ENCODE results near the gene DMD. TPM values are rescaled to one million over a fixed set of nuclear protein-coding genes. Genes with fewer than 3 reads are reported as not detected.
"Not testable (repeated sequence)": the region's sequence is repeated elsewhere in the genome, so short reads cannot be mapped to it uniquely, and the experiment has no call there.

The DMD gene
- total and polyA plus RNA-seq, 8 donors: 6.8 to 117 (median 44.2) TPM

DNA sequence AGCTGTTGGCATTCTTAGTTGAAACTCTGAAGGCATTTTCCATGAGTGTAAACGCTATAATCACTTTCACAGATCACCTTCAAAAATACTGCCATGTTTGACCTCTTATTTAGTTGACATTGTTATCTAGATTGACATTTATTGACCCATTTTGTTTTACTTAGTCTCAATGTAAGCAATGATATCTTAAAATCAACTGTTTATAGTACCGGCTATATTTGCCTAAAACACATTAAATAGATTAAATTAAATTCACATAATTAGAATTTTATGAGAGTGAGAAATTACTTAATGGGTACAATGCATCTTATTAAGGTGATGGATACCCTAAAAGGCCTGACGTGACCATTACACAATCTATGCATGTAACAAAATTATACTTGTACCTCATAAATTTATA is 1621.8 kb downstream of the DMD start:
- intact Hi-C loops (cut with DNase I; ENCODE audit: low total_unique reads): no loop called here
- Histone ChIP-seq H3K27ac (no peak overlapping the region), H3K27me3 (no peaks in the 10 kb centered on the region), H3K36me3 (no peaks in the 10 kb centered on the region), H3K4me3 (no peak overlapping the region), H3K4me1 (no peaks in the 10 kb centered on the region), H3K9me3 (no peaks in the 10 kb centered on the region)
- no peak for DNase-seq
- no peak for TF ChIP-seq POLR2AphosphoS5 (IDR thresholded peaks at IDR 0.05)
- TF ChIP-seq CTCF (IDR thresholded peaks at IDR 0.05): no peak
- TF ChIP-seq EP300 (IDR thresholded peaks at IDR 0.05): no peak
- TF ChIP-seq POLR2A (IDR thresholded peaks at IDR 0.05): no peak
- WGBS, 5 donors: 45 to 63% (median 50%) methylated on average over 3 of the region's 3 CpGs

GRCh38 chrX:31588355-31588754 is 1623.0 kb downstream of the DMD start:
- Histone ChIP-seq H3K9me3 (no peaks in the 10 kb centered on the region), H3K4me3 (no peak overlapping the region), H3K27ac (no peak overlapping the region), H3K27me3 (no peaks in the 10 kb centered on the region), H3K36me3 (no peaks in the 10 kb centered on the region), H3K4me1 (no peaks in the 10 kb centered on the region)
- no peak for TF ChIP-seq POLR2A (IDR thresholded peaks at IDR 0.05)
- 78 to 100% (median 95%) methylated on average over 2 of the region's 2 CpGs for WGBS, 5 donors
- no peak for DNase-seq
- intact Hi-C loops (cut with DNase I; ENCODE audit: low total_unique reads): no loop called here

DNA sequence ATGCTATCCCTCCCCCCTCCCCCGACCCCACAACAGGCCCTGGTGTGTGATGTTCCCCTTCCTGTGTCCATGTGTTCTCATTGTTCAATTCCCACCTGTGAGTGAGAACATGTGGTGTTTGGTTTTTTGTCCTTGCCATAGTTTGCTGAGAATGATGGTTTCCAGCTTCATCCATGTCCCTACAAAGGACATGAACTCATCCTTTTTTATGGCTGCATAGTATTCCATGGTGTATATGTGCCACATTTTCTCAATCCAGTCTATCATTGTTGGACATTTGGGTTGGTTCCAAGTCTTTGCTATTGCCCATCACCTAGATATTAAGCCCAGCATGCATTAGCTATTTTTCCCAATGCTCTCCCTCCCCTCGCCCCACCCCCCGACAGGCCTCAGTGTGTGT is 1627.5 kb downstream of the DMD start:
- H3K4me1 ChIP-seq; DNase-seq; H3K9me3 ChIP-seq; intact Hi-C loops (cut with DNase I; ENCODE audit: low total_unique reads); H3K27me3 ChIP-seq; H3K27ac ChIP-seq; H3K4me3 ChIP-seq; H3K36me3 ChIP-seq: not testable (repeated sequence)
- 80 to 100% (median 88%) methylated on average over 2 to 3 of the region's 3 CpGs for WGBS, 5 donors

GRCh38 chrX:31580726-31581125 is 1630.6 kb downstream of the DMD start:
- intact Hi-C loops (cut with DNase I; ENCODE audit: low total_unique reads): no loop called here
- Histone ChIP-seq H3K36me3 (no peaks in the 10 kb centered on the region), H3K9me3 (no peaks in the 10 kb centered on the region), H3K27ac (no peak overlapping the region), H3K27me3 (no peaks in the 10 kb centered on the region), H3K4me1 (no peaks in the 10 kb centered on the region), H3K4me3 (no peak overlapping the region)
- TF ChIP-seq POLR2AphosphoS5 (IDR thresholded peaks at IDR 0.05): no peak
- TF ChIP-seq POLR2A (IDR thresholded peaks at IDR 0.05): no peak
- no peak for TF ChIP-seq CTCF (IDR thresholded peaks at IDR 0.05)
- TF ChIP-seq EP300 (IDR thresholded peaks at IDR 0.05): no peak
- no peak for DNase-seq
- WGBS, 5 donors: 42 to 59% (median 44%) methylated on average over 2 of the region's 2 CpGs

DNA sequence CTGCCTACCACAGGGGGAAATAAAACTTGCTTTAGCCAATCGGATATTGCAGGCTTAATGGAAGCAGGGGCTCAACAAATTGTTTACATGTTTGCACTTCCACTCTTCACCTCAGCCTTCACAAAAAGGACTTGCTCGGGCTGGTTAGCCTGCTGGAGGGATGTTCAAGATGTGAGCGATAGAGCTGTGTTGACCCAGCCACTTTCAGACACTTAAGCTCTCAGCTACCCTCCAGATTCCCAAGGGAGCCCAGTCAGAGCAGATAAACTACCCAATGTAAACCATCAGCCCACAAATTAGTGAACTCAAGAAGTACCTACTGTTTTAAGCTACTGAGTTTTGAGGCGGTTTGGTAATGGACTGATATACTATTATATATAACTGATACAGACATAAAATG is 1631.1 kb downstream of the DMD start:
- TF ChIP-seq POLR2AphosphoS5 (IDR thresholded peaks at IDR 0.05) (no peak), POLR2A (IDR thresholded peaks at IDR 0.05) (no peak), CTCF (IDR thresholded peaks at IDR 0.05) (no peak), EP300 (IDR thresholded peaks at IDR 0.05) (no peak)
- H3K36me3 ChIP-seq: no peaks in the 10 kb centered on the region
- H3K9me3 ChIP-seq: no peaks in the 10 kb centered on the region
- DNase-seq: no peak
- no peaks in the 10 kb centered on the region for H3K27me3 ChIP-seq
- H3K4me1 ChIP-seq: no peaks in the 10 kb centered on the region
- intact Hi-C loops (cut with DNase I; ENCODE audit: low total_unique reads): no loop called here
- no peak overlapping the region for H3K27ac ChIP-seq
- 60 to 79% (median 76%) methylated on average over 3 to 4 of the region's 4 CpGs for WGBS, 5 donors
- H3K4me3 ChIP-seq: no peak overlapping the region

DNA sequence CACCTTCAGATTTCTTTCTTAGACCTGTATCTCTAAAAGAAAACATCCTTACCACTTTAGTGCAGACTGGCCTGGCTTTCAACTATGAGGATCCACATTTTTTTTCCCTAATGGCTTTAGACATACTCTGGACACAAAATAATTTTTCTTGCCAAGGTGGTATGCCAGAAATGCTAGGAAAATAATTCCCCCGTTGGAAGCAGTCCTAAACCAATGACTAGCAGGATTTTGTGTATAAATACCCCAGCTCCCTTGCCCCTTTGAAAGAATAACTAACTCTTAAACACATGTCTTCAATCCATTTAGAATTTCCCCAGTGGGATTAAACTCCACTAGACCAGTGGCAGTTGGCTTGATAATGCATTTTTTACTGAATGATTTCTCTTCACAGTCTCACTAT is 1639.0 kb downstream of the DMD start:
- DNase-seq: no peak
- H3K27ac ChIP-seq: no peak overlapping the region
- intact Hi-C loops (cut with DNase I; ENCODE audit: low total_unique reads): no loop called here
- no peaks in the 10 kb centered on the region for H3K4me1 ChIP-seq
- 22 to 63% (median 44%) methylated on average over 1 of the region's 1 CpG for WGBS, 5 donors
- H3K36me3 ChIP-seq: no peaks in the 10 kb centered on the region
- no peaks in the 10 kb centered on the region for H3K9me3 ChIP-seq
- no peak overlapping the region for H3K4me3 ChIP-seq
- no peak for TF ChIP-seq EP300 (IDR thresholded peaks at IDR 0.05)
- TF ChIP-seq CTCF (IDR thresholded peaks at IDR 0.05): no peak
- no peak for TF ChIP-seq POLR2AphosphoS5 (IDR thresholded peaks at IDR 0.05)
- TF ChIP-seq POLR2A (IDR thresholded peaks at IDR 0.05): no peak
- H3K27me3 ChIP-seq: no peaks in the 10 kb centered on the region
